Activated T-cell treated with anti-CD3 and anti-CD28 coated beads for 4 hours (primary cell): Measurements from ENCODE around the gene CCDC154.
"Not testable (repeated sequence)": the region's sequence is repeated elsewhere in the genome, so short reads cannot be mapped to it uniquely, and the experiment has no call there.

Source experiments
- DNase-seq: peaks from one replicate; pipeline ENCODE4 v3.0.0-alpha.2; 2020

Gene CCDC154

DNA sequence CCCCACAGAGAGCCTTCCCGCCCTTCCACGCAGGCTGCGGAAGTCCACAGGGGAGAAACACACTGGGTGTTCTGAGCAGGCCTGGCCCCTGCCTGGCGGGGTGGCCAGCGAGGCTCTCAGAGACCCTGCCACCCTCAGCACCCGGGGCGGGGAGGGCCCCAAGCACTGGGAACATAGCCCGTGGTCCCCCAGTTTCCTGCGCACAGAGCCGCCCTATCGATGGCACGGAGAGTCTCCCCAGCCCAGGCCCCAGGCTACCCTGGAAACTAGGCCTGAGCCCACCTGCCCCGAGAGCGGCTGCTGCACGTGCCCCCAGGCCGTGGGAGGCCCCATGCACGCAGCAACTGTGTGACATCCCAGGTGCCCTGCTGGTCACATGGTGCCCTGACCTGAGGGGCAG, 10.2 kb upstream of the CCDC154 start:
- no peak for DNase-seq

- no peak for DNase-seq
Measured at GRCh38 chr16:1453316-1453715, 9.0 kb upstream of the CCDC154 start.

DNA sequence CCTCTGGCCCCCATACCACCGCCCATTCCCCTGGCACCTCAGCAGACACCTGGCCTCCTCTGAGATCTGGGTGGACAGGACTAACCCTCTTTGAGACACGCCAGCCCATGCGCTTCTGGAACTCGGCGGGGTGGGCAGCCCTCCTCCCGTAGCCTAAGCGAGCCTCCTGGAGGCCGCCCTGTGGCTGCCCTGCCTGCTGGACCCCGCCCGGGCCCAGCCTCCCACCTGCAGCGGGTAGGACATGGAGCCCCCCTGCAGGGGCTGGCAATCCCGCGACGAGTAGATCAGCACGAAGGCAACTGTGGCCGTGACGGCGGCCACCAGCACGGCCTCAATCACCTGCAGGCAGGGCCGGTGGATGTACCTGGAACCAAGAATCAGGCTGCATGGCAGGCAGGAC, 8.2 kb upstream of the CCDC154 start:
- DNase-seq = no peak

DNA sequence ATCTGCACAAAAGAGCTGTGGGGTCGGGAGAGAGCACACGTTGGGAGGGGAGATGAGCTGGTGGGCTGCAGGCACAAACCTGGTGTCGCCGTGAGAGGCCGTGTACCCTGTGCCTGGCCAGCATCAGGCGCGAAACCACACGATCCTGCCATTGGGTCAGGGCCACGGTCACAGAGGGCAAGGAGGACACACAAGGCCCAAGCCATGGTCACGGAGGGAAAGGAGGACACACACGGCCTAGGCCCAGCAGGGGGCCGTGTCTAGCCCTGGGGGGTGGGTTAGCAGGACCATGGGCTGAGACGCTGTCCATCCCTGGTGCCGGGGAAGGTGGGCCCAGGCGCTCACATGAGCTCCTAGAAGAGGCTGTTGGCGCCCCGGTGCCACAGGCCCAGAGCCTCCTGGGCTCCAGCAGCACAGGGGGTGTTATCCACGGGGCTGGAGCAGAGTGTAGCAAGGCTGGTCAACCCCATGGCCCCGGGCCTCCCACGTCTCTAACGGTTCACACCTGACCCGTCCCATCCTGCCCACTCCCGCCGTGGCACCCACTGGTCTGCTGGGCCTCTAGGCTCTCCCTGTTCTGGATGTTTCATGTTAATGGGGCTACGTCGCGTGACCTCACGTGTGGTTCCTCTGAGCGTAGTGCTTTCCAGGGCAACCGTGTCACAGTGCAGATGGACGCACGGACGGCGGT, 7.5 kb upstream of the CCDC154 start:
- DNase-seq = no peak

GRCh38 chr16:1450841-1451240, 6.5 kb upstream of the CCDC154 start:
- no peak for DNase-seq

DNA sequence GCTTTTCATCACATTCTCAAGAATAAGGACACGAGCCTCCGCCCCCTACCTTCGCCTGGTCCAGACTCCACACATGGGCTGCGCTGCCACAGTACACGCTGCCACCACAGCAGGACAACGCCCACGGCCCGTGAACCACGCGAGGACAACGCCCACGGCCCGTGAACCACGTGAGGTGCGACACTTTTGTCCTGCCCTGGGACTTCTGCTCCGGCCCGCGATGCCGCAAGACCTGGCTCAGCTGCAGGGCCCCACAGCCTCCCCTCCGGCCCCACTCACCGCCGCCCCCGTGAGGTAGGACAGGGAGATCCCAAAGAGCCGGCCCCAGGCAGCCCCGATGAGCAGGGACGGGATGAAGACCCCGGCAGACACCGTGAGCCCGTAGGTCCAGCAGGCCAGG, 5.9 kb upstream of the CCDC154 start:
- DNase-seq = no peak

DNA sequence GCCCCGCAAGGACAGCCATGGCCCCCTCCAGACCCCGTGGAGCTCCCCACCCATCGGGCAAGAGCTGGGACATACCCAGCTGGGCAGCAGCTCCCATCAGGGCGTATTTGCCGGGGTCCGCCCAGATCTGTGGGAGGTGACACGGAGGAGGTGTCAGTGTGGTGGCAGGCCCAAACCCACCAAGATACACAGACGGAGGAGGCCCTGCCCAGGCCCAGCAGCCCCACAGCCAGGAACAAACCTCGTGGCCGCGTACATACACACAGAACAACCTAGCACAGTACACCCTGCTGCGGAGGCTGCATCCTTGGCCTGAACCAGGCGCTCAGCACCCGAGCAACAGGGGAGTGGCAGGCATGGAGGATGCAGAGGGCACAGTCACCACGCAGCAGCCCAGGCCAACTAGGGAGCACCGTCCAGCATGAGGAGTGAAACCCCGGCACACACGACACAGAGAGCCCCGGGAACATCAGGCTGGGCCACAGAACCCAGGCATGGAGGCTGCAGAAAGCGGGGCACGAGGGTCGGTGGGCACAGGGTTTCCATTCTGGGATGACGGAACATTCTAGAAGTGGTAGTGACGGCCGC, 4.9 kb upstream of the CCDC154 start:
- no peak for DNase-seq

DNA sequence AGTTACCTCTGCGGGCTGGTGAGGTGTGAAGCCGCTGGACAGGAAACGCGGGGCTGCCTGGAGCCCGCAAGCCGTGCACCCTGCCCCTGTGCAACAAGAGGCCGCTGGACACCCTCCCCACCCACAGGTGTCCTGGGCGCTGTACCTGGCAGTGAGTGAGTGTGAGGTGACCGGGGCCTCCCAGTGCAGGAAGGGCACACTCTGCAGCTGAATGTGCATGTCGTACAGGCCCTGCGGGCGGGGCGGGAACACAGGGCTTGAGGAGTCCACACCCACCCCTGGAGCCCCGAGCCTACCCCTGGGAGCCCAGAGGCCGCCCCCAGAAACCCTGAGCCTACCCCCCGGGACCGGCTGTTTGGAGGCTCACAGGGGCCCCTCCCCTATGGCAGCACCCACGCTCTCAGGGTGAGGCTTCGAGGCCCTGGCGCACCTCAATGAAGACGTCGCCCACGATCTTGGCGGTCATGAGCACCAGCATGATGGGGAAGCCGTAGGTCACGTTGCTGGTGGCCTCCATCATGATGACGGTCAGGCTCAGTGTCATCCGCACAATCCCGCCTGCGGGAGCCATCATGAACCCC, 4.3 kb upstream of the CCDC154 start:
- DNase-seq = no peak

GRCh38 chr16:1447965-1448364, 3.6 kb upstream of the CCDC154 start:
- DNase-seq = no peak

DNA sequence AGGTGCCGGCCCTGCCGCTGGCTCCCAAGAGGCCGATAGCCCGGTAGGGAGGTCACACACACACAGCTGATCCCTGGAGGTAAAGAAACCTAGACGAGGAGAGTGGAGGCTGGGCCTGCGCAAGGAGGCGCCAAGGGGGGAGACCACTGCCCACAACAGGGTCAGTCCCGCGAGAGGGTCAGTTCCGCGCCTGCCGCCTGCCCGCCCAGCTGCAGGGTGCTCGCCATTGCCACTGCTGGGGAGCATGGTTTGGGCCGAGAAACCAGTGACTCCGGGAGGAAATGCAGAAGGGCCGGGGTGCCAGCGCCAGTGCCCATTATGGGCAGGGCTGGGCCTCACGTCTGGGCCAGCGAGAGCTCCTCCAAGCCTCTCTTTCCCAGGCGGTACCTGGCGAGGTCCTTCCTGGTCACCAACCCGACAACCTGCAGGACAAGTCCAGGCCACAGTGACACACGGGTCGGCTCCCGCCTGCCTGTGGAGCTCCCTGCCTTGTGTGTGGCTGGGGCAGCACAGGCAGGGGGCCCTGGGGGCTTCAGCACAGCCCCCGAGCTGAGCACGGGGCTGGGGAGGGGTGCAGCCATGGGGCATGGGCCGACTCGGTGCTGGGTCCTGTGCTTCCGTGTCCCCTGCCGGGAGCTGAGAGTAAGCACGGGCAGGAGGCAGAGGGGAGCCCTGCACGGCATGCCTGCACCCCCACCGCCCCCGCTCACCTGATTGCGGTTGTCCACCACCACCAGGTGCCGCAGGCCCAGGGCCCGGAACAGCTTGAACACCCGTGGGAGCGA, 2.1 kb upstream of the CCDC154 start:
- no peak for DNase-seq

- DNase-seq = no peak
Measured at GRCh38 chr16:1445518-1446203, 1.3 kb upstream of the CCDC154 start.

- DNase-seq = no peak
Measured at GRCh38 chr16:1444730-1445517, 568 bp upstream of the CCDC154 start.

DNA sequence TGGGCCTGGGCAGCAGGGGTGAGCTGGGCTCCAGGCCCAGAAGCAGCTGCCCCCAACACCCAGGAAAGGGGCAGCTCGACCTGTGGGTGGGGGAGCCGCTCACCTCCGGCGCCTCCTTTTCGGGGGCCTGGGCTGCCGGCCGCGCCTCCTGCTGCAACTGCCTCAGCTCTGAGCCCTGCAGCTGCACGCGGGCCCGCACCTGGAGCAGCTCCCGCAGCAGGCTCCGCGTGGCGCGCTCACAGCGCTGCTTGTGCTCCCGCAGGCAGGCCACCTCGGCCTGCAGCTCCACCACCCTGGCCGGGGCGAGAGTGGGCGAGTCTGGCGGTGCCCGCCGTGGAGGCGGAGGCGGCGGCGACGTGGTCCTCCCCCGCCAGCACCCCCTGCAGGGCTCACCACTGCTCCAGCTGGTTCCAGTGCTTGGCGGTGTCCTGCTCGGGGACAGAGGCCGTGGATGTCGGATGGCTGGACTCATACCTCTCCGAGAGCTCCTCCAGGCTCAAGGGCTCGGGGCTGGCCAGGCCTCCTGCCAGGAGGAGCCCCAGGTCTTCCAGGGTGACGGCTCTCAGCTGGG, 868 bp downstream of the CCDC154 start:
- DNase-seq = no peak

GRCh38 chr16:1442697-1443096, 1.7 kb downstream of the CCDC154 start:
- no peak for DNase-seq

GRCh38 chr16:1441391-1441829, 2.9 kb downstream of the CCDC154 start:
- no peak for DNase-seq

- not testable (repeated sequence) for DNase-seq
Measured at GRCh38 chr16:1439699-1440074, 4.7 kb downstream of the CCDC154 start.

- DNase-seq = no peak
Measured at GRCh38 chr16:1439058-1439698, 5.2 kb downstream of the CCDC154 start.

- DNase-seq = no peak
Measured at GRCh38 chr16:1438229-1439057, 5.9 kb downstream of the CCDC154 start.

- DNase-seq = no peak
Measured at GRCh38 chr16:1437606-1438005, 6.8 kb downstream of the CCDC154 start.

DNA sequence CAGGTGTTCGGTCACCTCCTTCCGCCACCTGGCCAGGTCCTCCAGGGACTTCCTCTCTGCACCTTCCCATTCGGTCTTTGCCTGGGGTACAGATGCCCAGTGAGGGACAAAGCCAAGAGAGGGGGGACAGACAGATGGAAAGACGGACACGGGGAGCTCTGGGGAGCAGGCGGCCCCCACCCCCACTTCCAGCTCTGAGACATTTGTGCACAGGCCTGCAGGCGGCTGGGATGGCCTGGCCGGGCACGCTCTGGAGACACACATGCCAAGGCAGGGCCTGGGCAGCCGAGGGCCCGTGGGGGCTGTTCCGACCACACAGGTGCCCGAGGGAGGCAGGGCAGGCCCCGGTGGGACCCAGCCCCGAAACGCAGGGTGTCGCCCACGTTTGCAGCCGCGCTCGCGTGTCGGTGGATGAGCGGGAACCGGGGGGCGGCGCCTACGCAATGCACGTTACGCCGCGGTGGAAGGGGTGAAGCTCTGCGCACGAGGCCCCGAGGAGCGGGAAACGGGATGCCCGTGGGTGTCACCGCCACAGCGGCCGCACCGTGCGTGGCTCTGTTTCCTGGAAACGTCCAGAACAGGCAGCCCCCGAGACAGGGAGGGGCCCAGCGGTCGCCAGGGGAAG, 7.5 kb downstream of the CCDC154 start:
- no peak for DNase-seq
